ENCODE measurements around the gene CTIF. TPM values are rescaled to one million over a fixed set of nuclear protein-coding genes. Genes with fewer than 3 reads are reported as not detected.

Gene CTIF
- polyA plus RNA-seq, 1 experiment: 40.2 TPM

DNA sequence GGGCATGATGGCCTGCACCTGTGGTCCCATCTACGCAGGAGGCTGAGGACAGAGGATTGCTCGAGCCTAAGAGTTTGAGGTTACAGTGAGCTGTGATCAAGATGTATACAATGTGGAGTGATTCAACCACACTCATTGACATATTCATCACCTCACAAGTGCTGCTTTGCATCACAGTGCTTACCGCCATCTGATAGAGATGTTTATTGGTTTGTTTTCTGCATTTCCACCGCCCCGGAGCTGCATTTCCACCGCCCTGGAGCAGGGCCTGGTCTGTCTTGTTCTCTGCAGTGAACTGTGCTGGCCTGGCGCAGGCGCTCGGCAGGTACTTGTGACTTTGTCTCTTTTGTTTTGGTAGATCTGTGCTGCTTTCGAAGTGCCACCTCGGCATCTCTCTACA is 315.9 kb downstream of the CTIF start:
- Histone ChIP-seq H3K4me3 (ENCODE audit: low read depth, low read length) (no peak overlapping the region), H3K9me3 (ENCODE audit: control insufficient read depth, insufficient read depth, low read length) (peaks cover 3% of the 10 kb centered on the region; the same call in 1 of the 2 replicates), H3K27me3 (ENCODE audit: control insufficient read depth, insufficient read depth, low read length) (no peaks in the 10 kb centered on the region), H3K27ac (ENCODE audit: low read depth, low read length) (no peak overlapping the region)
- ChIA-PET POLR2A (no interaction called here), CTCF (no interaction called here)
- DNase-seq (ENCODE audit: low read depth, low spot score): no peak
- TF ChIP-seq CTCF (IDR thresholded peaks at IDR 0.05; ENCODE audit: low read depth, low read length): no peak

DNA sequence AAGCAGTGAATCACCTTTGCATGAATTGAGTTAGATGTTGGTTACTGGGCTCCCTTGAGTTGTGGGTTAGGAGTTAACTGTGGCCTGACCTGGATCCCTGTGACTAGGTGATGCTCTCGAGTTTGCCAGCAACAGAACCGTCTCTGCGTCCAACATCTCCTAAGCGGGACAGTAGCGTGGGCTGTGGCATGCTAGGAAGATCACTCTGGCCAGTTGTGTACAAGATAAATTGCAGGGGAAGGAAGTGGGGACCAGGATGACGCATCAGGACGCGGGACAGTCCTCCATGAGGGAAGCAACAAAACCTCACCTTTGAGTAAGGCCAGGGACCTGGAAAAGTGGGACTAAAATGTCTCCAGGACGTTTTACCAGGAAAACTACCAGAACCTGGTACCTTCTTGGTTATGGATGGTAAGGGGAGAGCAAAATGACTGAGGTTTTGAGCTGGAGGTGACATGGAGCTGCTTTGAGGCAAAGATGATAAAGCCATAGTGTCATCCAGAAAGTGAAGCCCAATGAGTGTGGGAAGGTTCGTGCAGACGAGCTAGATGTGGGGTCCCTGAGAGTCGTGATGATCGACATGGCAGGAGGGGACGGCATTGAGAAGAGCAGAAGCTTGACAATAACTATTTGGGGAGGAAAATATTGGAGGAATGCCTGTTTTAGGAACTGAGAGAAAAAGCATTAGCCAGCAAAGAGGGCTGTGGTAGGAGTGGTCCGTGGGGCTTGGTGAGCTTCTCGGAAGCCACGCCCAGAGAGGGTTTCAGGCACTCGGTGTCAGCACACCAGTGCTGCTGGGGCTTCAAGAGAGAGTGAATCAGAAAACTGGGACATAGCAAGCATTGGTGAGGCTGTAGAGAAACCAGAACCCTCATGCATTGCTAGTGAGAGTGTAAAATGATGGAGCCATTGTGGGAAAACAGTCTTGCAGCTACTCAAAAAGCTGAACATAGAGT is 316.9 kb downstream of the CTIF start:
- ChIA-PET CTCF (no interaction called here), POLR2A (no interaction called here)
- Histone ChIP-seq H3K4me3 (ENCODE audit: low read depth, low read length) (no peak overlapping the region), H3K9me3 (ENCODE audit: control insufficient read depth, insufficient read depth, low read length) (peaks cover 3% of the 10 kb centered on the region; the same call in 1 of the 2 replicates), H3K27me3 (ENCODE audit: control insufficient read depth, insufficient read depth, low read length) (no peaks in the 10 kb centered on the region), H3K27ac (ENCODE audit: low read depth, low read length) (no peak overlapping the region)
- DNase-seq (ENCODE audit: low read depth, low spot score): no peak
- TF ChIP-seq CTCF (IDR thresholded peaks at IDR 0.05; ENCODE audit: low read depth, low read length): no peak

DNA sequence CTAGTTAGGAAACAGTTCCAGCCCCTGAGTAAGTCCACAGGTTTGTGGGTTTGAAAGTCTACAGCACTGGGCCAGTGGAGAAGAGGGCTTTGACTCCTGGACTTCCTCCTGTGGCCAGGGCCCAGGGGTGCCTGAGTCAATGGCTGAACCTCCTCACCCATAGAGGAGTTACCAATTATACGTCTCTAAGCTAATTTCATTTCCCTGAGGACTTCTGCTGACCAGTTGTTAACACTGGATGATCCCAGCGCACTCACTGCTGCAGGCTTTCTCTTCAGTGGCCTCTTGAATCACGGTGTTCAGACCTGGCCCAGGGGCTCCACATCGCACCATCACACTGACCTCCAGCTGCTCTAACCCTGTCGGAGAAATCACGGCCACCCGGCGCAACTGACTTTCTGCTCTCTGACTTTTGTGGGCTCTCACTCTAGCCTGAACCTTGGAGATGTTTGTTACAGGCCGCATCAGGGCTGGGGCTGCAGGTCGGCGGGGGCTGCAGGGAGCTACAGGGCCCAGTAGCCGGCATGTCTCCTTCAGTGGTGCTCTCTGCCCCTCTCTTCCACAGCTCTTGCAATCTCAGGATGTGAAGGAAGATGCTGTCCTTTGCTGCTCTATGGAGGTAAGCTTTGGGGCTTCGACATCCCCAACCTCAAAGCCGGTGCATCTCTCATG is 318.3 kb downstream of the CTIF start:
- POLR2A ChIA-PET: no interaction called here
- Histone ChIP-seq H3K4me3 (ENCODE audit: low read depth, low read length) (no peak overlapping the region), H3K27me3 (ENCODE audit: control insufficient read depth, insufficient read depth, low read length) (no peaks in the 10 kb centered on the region), H3K27ac (ENCODE audit: low read depth, low read length) (no peak overlapping the region), H3K9me3 (ENCODE audit: control insufficient read depth, insufficient read depth, low read length) (peaks cover 3% of the 10 kb centered on the region; the same call in 1 of the 2 replicates)
- TF ChIP-seq CTCF (IDR thresholded peaks at IDR 0.05; ENCODE audit: low read depth, low read length): no peak
- CTCF ChIA-PET: no interaction called here
- no peak for DNase-seq (ENCODE audit: low read depth, low spot score)

- TF ChIP-seq CTCF (IDR thresholded peaks at IDR 0.05; ENCODE audit: low read depth, low read length): no peak
- Histone ChIP-seq H3K9me3 (ENCODE audit: control insufficient read depth, insufficient read depth, low read length) (peaks cover 3% of the 10 kb centered on the region; the same call in 1 of the 2 replicates), H3K27ac (ENCODE audit: low read depth, low read length) (no peak overlapping the region), H3K27me3 (ENCODE audit: control insufficient read depth, insufficient read depth, low read length) (no peaks in the 10 kb centered on the region), H3K4me3 (ENCODE audit: low read depth, low read length) (no peak overlapping the region)
- POLR2A ChIA-PET: interaction anchor here (0.7 kb wide), 1 partner anchor 168 kb away, joined by 3 read pairs; no protein-coding TSS in a partner anchor
- CTCF ChIA-PET: interaction anchor here (0.9 kb wide), 1 partner anchor 8 kb away, joined by 3 read pairs; no protein-coding TSS in a partner anchor
- no peak for DNase-seq (ENCODE audit: low read depth, low spot score)
Measured at GRCh38 chr18:48858676-48859075, 319.8 kb downstream of the CTIF start.

Measured in AG04450 (cell line).